Testis (tissue), 3 donors: Measurements from ENCODE around the gene NRARP. TPM values are rescaled to one million over a fixed set of nuclear protein-coding genes. Genes with fewer than 3 reads are reported as not detected.

Experiments used
- DNase-seq: peaks from one replicate; pipeline ENCODE4 v3.0.0-alpha.2; 2019
- H3K27ac ChIP-seq, 2 donors: fragments of 200-600 bp; sonication (generic); one replicate each; pipeline ENCODE4 v1.5.1; 2019
- H3K27me3 ChIP-seq: fragments of 200-600 bp; sonication (generic); one replicate; pipeline ENCODE4 v1.5.1; 2019
- H3K36me3 ChIP-seq: fragments of 200-600 bp; sonication (generic); one replicate; pipeline ENCODE4 v1.5.1; 2017; ENCODE audit warnings: low read depth; ENCODE audit errors: missing control alignments
- H3K4me1 ChIP-seq: fragments of 200-600 bp; sonication (generic); one replicate; pipeline ENCODE4 v1.5.1; 2019
- H3K4me3 ChIP-seq, 2 donors: fragments of 200-600 bp; sonication (generic); one replicate each; pipeline ENCODE4 v1.5.1; 2017 to 2019
- H3K9me3 ChIP-seq: fragments of 200-600 bp; sonication (generic); one replicate; pipeline ENCODE4 v1.5.1; 2017
- POLR2A ChIP-seq: fragments of 450-650 bp; IDR thresholded peaks from one replicate; pipeline ENCODE4 v1.6.1; 2017; ENCODE audit warnings: antibody characterized with exemption, mild to moderate bottlenecking, moderate library complexity
- WGBS, 2 donors: methylation state at CpG; one replicate each; pipeline ENCODE4 v1.1.5; 2018; 5-methylcytosine and 5-hydroxymethylcytosine counted together
- intact Hi-C: fragments of 100-400 bp; cut with DNase I; formaldehyde crosslinking; loops from one replicate; pipeline ENCODE4 v1.15.1; 2023; ENCODE audit warnings: low total_unique reads
- polyA plus RNA-seq: library from polyadenylated mRNA; stranded (reverse); fragments of 350-450 nt; fragmentation: Illumina TruSeq; extraction: RNeasy Lipid Tissue Mini Kit (QIAGEN cat#74804); gene quantifications from one replicate; pipeline ENCODE4 v1.2.3, GENCODE V29; 2014; ENCODE audit warnings: low read depth, low replicate concordance; ENCODE audit not compliant: insufficient read depth
- total RNA-seq, 2 donors: library from RNA; depleted of rRNA; stranded (reverse); fragments of >200 nt; gene quantifications; one replicate each; pipeline ENCODE4 v1.2.3, GENCODE V29; 2016
- TF ChIP-seq, protein P1 (sequence below), 3 experiments: fragments of 450-650 bp in 2 of 3; fragments of 200-600 bp in 1 of 3; sonication (generic) in 1 of 3; IDR thresholded peaks; one replicate each; pipeline ENCODE4 v1.5.1; 2016 to 2019; ENCODE audit warnings: antibody characterized with exemption in 3 of 3, mild to moderate bottlenecking in 2 of 3, moderate library complexity in 1 of 3

NRARP gene
- total and polyA plus RNA-seq, 3 donors from 2014 or later, result 5.2 to 40.6 (median 14.4) TPM

DNA sequence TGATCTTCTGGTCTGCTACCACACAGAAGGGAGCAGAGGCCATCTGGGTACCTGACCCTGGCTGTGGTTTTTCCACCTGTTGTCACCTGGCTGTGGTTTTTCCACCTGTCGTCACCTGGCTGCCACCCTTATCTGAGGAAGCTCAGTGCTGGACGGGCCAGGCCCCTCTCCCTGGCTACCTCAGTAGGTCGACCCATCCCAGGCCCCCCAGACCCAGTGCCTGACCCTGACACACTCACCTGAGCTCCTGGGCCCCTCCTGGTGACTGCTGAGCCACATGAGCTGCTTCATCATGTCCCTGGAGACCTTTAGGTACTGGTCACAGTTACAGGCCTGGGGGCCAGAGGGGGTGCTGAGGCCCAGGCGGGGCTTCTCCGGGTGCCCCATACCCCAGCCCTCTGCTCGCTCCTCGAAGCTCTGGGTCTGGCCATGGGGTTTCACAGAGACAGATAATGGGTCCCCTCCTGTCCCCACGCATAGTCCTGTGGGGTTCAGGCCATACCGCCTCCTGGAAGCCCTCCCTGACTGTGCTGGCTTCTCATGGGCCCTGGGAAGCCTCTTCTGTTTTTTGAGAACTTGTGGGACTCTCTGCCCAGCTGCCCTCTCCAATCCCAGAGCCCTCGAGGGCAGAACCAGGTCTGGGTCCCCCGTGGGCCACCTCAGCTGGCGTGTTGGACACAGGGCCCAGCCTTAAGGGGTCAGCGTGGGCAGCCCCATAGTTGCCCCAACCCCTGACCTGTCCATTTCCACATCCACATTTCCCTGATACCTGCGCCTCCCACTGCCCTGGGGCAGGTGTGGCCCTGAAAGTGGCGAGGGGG lies 7.5 kb upstream of the NRARP start:
- Histone ChIP-seq H3K4me1 (peaks cover 31% of the 10 kb centered on the region), H3K27me3 (no peaks in the 10 kb centered on the region), H3K36me3 (no peaks in the 10 kb centered on the region), H3K27ac (no peak overlapping the region), H3K4me3 (no peak overlapping the region), H3K9me3 (no peaks in the 10 kb centered on the region)
- no peak for DNase-seq
- WGBS, 2 donors, result 86 to 97% methylated on average over 5 to 15 of the region's 15 CpGs
- TF ChIP-seq, protein P1, sequence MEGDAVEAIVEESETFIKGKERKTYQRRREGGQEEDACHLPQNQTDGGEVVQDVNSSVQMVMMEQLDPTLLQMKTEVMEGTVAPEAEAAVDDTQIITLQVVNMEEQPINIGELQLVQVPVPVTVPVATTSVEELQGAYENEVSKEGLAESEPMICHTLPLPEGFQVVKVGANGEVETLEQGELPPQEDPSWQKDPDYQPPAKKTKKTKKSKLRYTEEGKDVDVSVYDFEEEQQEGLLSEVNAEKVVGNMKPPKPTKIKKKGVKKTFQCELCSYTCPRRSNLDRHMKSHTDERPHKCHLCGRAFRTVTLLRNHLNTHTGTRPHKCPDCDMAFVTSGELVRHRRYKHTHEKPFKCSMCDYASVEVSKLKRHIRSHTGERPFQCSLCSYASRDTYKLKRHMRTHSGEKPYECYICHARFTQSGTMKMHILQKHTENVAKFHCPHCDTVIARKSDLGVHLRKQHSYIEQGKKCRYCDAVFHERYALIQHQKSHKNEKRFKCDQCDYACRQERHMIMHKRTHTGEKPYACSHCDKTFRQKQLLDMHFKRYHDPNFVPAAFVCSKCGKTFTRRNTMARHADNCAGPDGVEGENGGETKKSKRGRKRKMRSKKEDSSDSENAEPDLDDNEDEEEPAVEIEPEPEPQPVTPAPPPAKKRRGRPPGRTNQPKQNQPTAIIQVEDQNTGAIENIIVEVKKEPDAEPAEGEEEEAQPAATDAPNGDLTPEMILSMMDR (IDR thresholded peaks at IDR 0.05), result no peak
- TF ChIP-seq POLR2A, result no peak
- intact Hi-C loops, result loop anchor here (10.0 kb wide), 1 partner anchor 95 kb away; no protein-coding TSS in a partner anchor

DNA sequence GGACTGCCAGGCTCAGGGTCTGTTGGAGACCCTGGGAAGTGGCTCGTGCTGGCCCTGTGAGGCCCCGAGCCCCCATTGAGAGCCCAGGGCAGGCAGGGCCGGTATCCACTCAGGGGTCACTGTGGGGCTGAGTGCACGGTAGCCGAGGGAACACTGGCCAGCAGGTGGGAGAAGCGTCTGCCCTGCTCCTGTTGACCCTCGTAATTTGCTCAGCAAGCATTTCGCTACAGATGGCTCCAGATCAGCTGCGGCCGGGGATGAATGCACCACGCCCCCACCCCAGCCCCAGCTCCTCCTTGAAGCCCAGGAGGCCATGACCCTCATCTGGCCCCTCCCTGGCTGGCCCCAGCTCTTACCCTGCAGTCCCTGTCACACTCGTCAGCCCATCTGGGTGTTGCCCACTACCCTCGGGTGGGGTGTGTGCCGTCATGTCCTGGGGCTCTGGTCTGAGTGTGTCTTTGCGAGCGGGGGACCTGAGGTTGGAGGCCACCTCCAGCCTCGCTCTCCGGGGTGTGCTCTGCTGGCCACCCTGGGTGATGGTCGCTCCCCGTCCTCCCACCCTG lies 6.1 kb upstream of the NRARP start:
- peaks cover 31% of the 10 kb centered on the region for H3K4me1 ChIP-seq
- WGBS, 2 donors, result 56 to 71% methylated on average over 7 to 20 of the region's 20 CpGs

DNA sequence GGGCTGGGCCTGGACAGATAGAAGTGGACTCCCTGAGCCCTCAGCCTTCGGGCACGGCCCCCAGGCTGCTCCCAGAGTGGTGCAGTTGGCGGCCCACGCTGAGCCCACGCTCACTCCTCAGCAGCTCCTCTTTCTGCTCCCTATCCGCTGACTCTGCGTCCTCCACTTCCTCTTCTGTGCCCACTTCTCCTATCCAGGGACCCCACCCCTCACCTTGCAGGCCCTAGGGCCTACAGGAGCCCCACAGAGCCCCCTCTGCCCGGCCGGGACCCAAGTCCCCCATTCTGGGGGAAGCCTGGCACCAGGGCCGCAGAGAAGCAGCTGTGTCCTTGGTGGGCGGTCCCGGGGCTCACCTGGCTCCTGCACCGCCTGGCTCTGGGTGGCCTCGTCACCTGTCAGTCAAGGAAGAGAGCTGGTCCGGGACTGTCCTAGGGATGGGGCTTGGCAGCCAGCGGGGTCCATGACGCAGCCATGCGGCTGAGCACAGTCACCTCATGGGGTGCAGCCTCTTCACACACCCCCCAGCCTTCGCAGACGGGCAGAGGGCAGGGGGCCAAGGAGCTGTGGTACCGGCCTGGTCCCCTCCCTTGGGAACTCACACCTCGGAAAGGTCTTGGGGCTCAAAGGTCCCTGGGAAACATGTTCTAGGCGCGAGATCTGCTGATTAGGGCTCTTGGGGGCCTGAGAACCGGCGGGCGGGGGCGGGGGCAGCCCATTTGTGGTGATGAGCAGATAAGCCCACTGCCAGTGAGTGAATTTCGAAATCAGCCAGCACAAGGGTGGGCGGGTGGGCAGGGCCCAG lies 5.4 kb upstream of the NRARP start:
- no peak overlapping the region for H3K27ac ChIP-seq
- no peaks in the 10 kb centered on the region for H3K36me3 ChIP-seq
- intact Hi-C loops, result no loop called here
- H3K4me1 ChIP-seq, result peaks cover 36% of the 10 kb centered on the region
- WGBS, 2 donors, result 50 to 75% methylated on average over 4 to 28 of the region's 30 CpGs
- H3K9me3 ChIP-seq, result no peaks in the 10 kb centered on the region
- DNase-seq, result no peak
- H3K4me3 ChIP-seq, result no peak overlapping the region
- no peaks in the 10 kb centered on the region for H3K27me3 ChIP-seq
- TF ChIP-seq, protein P1 (IDR thresholded peaks at IDR 0.05), result no peak
- TF ChIP-seq POLR2A, result no peak

More for the DNA sequence above, 6.1 kb upstream of the NRARP start:
- no peak overlapping the region for H3K4me3 ChIP-seq
- H3K9me3 ChIP-seq, result no peaks in the 10 kb centered on the region
- no peak for DNase-seq
- TF ChIP-seq, protein P1 (IDR thresholded peaks at IDR 0.05), result no peak
- no peak for TF ChIP-seq POLR2A
- H3K27ac ChIP-seq, result no peak overlapping the region
- no peaks in the 10 kb centered on the region for H3K27me3 ChIP-seq
- H3K36me3 ChIP-seq, result no peaks in the 10 kb centered on the region
- intact Hi-C loops, result no loop called here

DNA sequence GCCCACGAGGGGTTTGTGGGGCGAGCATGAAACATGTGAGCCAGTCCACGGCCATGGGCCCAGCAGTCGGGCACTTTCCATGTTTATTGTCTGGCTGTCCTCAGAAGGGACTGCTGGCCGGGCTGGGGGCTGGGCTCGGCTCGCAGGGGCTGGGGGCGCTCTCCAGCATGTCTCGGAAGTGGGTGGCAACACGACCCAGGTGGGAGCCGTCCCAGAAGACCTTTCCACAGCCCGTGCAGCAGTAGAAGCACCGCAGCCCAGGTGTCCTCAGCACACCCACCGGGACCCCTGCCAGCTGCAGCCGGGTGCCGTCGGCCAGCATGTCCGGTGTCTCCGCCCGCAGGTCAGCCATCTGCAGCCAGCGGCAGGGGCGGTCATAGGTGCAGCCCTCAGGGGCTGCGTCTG lies 4.8 kb upstream of the NRARP start:
- H3K27me3 ChIP-seq, result no peaks in the 10 kb centered on the region
- intact Hi-C loops, result no loop called here
- DNase-seq, result no peak

More for the DNA sequence above, 4.8 kb upstream of the NRARP start:
- H3K4me3 ChIP-seq, result no peak overlapping the region
- H3K4me1 ChIP-seq, result peaks cover 36% of the 10 kb centered on the region
- H3K9me3 ChIP-seq, result no peaks in the 10 kb centered on the region
- H3K27ac ChIP-seq, result no peak overlapping the region
- 38 to 80% methylated on average over 1 to 15 of the region's 23 CpGs for WGBS, 2 donors
- TF ChIP-seq, protein P1 (IDR thresholded peaks at IDR 0.05), result no peak
- TF ChIP-seq POLR2A, result no peak
- no peaks in the 10 kb centered on the region for H3K36me3 ChIP-seq
